HG02885 (cell line): ENCODE results near the gene SQSTM1.

Source experiments
- ATAC-seq: cut with Tn5 transposase; IDR thresholded peaks from one replicate; pipeline ENCODE4 v1.9.1; 2021; ENCODE audit warnings: mild to moderate bottlenecking; ENCODE audit not compliant: unreplicated experiment, poor library complexity

The SQSTM1 gene

DNA sequence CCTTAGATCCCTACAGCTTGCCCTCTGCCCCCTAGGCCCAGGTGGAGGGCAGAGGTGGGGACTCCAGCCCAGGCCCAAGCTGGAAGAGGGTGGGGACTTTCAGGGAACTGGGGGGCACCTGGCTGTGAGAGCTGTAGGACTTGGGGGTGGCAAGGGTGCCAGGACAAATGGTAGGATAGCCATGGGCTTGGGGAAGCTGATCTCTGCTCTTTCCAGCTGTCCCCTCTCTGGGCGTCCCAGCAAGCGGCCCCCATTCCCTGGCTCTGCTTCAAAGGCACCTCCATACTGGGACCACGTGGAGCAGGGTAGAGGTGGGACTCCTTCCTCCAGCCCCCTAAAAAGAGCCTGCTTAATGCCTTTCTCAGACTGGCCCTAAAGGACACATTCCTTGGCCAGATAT lies 26.5 kb upstream of the SQSTM1 start:
- ATAC-seq: no peak

DNA sequence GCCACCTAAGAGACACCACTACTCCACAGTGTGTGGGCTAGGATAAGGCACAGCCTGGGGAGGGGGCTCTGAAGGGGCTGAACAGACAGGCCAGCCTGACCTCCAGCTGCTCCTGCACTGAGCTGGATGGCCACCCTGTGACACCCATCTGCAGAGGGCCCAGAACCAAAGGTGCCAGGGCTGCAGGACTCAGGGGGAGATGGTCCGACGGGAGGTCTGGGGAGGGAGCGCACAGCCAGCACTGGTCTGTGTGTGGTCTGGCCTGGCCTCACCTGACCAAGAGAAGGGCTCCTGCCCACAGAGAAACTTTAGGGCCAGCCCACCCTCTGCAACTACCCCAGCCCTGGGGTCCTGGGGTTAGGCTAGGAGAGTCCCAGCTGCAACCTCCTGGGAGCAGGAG lies 26.1 kb upstream of the SQSTM1 start:
- no peak for ATAC-seq

DNA sequence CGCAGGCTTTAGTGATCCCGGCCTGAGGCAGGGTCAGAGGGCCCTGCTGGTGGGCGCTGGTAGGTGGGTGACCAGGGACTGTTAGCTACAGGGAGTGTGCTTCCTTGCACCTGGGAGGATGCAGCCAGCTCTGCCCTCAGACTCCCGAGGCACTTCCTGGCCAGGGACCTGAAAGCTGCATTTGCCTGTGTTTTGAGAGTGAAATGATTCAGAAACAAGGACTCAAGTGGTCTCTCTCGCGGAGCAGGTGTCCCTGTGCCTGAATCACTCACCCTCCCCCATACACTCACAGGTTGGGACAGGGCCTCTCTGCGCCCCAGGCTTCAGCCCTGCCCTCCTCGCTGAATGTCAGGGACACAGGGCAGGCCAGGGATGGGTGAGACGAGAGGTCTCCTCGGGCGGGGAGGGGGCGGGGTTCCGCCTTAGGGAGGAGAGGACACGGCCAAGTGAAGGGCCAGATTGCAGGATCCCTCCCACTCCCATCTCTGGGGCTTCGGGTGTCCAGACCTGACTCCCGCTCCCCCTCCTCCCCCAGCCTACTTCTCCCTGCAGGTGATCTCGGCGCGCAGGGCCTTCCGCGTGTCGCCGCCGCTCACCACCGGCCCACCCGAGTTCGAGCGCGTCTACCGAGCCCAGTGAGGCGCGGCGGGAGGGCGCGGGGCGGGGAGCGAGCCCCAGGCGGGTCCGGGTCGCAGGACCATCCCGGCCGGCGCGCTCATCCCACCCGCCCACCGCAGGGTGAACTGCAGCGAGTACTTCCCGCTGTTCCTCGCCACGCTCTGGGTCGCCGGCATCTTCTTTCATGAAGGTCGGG lies 25.4 kb upstream of the SQSTM1 start:
- peak; percentile 5 for ATAC-seq

DNA sequence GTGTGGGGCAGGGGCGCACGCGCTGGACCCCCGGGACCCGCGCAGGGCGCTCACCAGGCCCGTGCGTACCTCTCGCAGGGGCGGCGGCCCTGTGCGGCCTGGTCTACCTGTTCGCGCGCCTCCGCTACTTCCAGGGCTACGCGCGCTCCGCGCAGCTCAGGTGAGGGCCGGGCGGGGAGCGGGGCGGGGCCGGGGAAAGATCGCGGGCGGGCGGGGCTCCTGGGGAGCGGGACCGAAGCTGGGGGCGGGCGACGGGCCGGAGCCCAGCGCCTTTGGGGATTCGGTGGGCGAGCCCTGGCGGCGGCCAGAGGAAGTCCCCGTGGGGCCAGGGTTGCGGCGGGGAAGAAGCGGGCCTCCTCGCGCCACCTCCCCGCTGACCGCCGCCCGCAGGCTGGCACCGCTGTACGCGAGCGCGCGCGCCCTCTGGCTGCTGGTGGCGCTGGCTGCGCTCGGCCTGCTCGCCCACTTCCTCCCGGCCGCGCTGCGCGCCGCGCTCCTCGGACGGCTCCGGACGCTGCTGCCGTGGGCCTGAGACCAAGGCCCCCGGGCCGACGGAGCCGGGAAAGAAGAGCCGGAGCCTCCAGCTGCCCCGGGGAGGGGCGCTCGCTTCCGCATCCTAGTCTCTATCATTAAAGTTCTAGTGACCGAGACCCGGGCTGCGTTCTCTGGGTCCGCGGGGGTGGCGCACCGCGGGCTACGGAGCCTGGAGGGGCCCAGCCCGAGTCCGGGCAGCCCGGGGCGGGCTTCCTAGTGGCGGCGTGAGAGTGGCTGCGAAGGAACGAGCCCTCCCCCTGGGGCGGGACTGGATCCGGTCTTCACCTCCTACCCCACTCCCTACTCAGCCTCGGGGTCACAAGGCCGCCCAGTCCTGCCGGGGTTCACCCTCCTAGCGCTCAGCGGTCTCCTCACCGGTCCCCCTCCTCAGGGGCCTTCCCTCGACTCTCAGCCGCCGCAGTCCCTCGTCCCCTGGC lies 24.6 kb upstream of the SQSTM1 start:
- ATAC-seq: peak; percentile 78

GRCh38 chr5:179796877-179797608 lies 23.7 kb upstream of the SQSTM1 start:
- ATAC-seq: no peak

- ATAC-seq: no peak
Observed at GRCh38 chr5:179797741-179798140, 23.0 kb upstream of the SQSTM1 start.

DNA sequence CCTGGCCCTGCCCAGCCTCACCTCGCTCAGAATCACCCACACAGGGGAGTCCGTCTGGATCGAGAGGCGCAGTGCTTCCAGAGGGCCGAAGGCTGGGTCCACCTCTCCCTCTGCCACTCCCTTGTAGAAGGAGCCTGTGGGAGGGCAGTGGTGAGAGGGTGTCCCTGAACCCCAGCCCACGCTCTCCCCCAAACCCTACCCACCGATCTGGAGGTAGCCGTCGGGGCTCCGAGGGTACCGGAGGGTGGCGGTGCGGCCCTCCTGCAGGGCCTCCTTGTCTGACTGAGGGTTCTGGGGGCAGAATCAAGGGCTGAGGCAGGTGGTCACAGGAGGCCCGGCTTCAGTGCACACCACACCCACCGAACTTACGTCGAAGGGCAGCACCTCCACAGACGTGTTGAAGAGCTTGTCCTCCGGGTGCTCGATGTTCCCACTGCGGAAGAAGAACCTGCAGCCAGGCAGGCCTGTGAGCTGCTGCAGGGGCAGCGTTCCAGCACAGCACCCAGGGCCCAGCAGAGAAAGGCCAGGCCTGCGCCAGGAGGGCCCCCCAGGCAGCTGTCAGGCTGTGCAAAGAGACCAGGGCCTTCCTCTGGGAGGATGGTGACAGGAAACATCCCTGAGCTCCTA lies 22.4 kb upstream of the SQSTM1 start:
- ATAC-seq: no peak

GRCh38 chr5:179798771-179799643 lies 21.7 kb upstream of the SQSTM1 start:
- no peak for ATAC-seq

- no peak for ATAC-seq
Observed at GRCh38 chr5:179799644-179799973, 21.1 kb upstream of the SQSTM1 start.

DNA sequence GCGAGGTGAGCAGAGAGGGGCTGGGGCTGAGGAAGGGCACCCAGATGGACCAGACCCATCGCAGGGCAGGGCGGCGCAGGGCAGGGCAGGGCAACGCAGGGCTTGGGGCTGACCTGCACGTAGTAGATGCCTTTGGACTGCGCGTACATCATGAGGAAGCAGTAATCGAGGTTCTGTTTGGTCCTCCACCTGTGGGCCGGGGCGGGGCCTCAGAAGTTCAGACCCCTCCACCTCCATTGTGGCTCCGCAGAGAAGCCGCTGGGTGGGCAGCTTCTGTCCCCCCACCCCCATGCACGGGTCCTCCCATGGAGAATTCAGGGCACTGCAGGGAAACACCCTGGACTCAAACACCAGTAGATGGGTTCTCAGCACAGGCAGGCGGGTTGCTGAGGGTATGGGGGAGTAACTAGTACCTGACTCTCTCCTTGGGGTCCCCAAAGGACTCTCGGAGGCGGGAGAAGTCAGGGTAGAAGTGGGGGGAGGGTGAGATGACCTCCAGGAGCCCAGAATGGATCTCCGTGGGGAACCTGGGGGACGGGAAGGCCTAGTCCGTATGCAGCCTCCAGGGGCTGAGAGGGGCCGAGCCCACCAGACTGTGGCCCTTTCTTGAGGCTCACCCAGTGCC lies 20.5 kb upstream of the SQSTM1 start:
- ATAC-seq: no peak

- ATAC-seq: no peak
Observed at GRCh38 chr5:179800696-179801201, 20.0 kb upstream of the SQSTM1 start.

- peak; percentile 41 for ATAC-seq
Observed at GRCh38 chr5:179801304-179802206, 19.1 kb upstream of the SQSTM1 start.

GRCh38 chr5:179802207-179802883 lies 18.4 kb upstream of the SQSTM1 start:
- ATAC-seq: no peak

- ATAC-seq: no peak
Observed at GRCh38 chr5:179802950-179803562, 17.6 kb upstream of the SQSTM1 start.

DNA sequence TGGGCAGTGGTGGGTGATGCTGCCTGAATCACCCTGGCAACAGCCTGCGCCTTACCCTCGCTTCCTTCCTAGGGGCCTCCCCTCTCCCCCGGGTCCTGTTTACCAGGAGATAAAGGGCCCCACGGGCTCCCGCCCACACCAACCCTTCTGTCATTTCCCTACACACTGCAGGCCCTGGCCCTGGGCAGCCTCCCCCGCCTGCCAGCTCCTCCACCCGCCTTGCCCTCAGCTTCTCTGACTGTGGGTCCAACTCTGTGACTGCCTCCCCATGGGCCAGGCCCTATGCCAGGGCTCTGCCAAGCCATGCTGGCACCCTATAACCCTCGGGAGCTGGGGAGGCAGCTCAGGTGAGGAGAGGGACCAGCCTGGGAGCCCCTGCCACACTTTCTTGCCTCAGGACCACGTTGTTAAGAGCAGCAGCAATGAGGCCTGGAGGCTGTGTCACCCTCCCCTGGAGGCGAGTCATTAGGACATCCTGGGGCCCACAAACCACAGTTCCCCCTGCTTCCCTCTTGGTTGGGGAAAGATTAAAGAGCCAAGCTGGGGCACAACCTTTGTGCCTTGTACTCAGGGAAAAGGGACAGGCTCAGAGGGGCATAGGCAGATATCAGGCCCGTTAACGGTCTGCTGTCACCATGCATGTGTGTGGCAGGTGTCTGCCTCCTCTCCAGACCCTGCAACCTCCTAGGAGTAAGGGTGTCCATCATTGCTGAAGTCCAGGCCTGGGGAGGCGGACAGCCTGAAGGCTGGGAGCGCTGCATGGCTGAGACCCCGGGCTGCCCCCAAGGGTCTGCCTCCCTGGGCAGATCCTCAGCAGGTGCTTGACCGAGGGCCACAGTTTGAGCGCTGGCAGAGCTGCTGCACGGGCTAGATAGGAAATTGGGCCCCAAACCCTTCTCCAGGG lies 16.8 kb upstream of the SQSTM1 start:
- no peak for ATAC-seq

GRCh38 chr5:179804555-179804947 lies 16.2 kb upstream of the SQSTM1 start:
- ATAC-seq: no peak
